Measurements from ENCODE around the gene SPON1.

GRCh38 chr11:13923182-13923581 lies 39.3 kb upstream of the SPON1 start:
- TF ChIP-seq CTCF (IDR thresholded peaks at IDR 0.05; ENCODE audit: low read depth, low read length, missing input control) (no peak), REST (IDR thresholded peaks at IDR 0.05) (no peak), RAD21 (IDR thresholded peaks at IDR 0.05) (no peak), FOXA1 (IDR thresholded peaks at IDR 0.05) (no peak), TAF1 (conservative IDR thresholded peaks at IDR 0.05) (no peak)
